ENCODE measurements around the gene GPR39.

- TF ChIP-seq CTCF (IDR thresholded peaks at IDR 0.05) (no peak), EZH2 (IDR thresholded peaks at IDR 0.05; ENCODE audit: borderline replicate concordance, insufficient read depth, low read depth, low read length, poor library complexity, severe bottlenecking) (no peak)
Measured at GRCh38 chr2:132519566-132519965, 103.0 kb downstream of the GPR39 start.

Measured in B cell (primary cell).